ENCODE measurements around the gene LSG1.
A peak's percentile ranks its signal among the peaks of the same experiment; 100 is the strongest.

The LSG1 gene

GRCh38 chr3:194671900-194672808 lies at the start of gene LSG1:
LSG1 (minus strand) TSS chr3:194672191; CDS start chr3:194672162, 29 bp downstream.
- peak; percentile 99 for DNase-seq

- DNase-seq = no peak
Measured at GRCh38 chr3:194720048-194720447, 48.1 kb upstream of the LSG1 start.

GRCh38 chr3:194718079-194718478 lies 46.1 kb upstream of the LSG1 start:
- DNase-seq = no peak

GRCh38 chr3:194715022-194715800 lies 43.2 kb upstream of the LSG1 start:
- DNase-seq = no peak

GRCh38 chr3:194714564-194714963 lies 42.6 kb upstream of the LSG1 start:
- no peak for DNase-seq

- DNase-seq = no peak
Measured at GRCh38 chr3:194714137-194714455, 42.1 kb upstream of the LSG1 start.

GRCh38 chr3:194713299-194714136 lies 41.5 kb upstream of the LSG1 start:
- DNase-seq = no peak

- DNase-seq = no peak
Measured at GRCh38 chr3:194711913-194712312, 39.9 kb upstream of the LSG1 start.

GRCh38 chr3:194711286-194711685 lies 39.3 kb upstream of the LSG1 start:
- DNase-seq = no peak

GRCh38 chr3:194707147-194707540 lies 35.2 kb upstream of the LSG1 start:
- no peak for DNase-seq

GRCh38 chr3:194705761-194706160 lies 33.8 kb upstream of the LSG1 start:
- no peak for DNase-seq

GRCh38 chr3:194705227-194705626 lies 33.2 kb upstream of the LSG1 start:
- no peak for DNase-seq

GRCh38 chr3:194702545-194702944 lies 30.6 kb upstream of the LSG1 start:
- DNase-seq = no peak

- DNase-seq = no peak
Measured at GRCh38 chr3:194696702-194697101, 24.7 kb upstream of the LSG1 start.

- no peak for DNase-seq
Measured at GRCh38 chr3:194691481-194692283, 19.7 kb upstream of the LSG1 start.

GRCh38 chr3:194690501-194691372 lies 18.7 kb upstream of the LSG1 start:
- DNase-seq = no peak

- no peak for DNase-seq
Measured at GRCh38 chr3:194689493-194689944, 17.5 kb upstream of the LSG1 start.

GRCh38 chr3:194688946-194689345 lies 17.0 kb upstream of the LSG1 start:
- DNase-seq = no peak

GRCh38 chr3:194688200-194688740 lies 16.3 kb upstream of the LSG1 start:
- no peak for DNase-seq

GRCh38 chr3:194687638-194688199 lies 15.7 kb upstream of the LSG1 start:
- DNase-seq = no peak

All from NCI-H2081 treated with DMSO at 0.1 percent for 48 hours (cell line).